HG03469 (cell line): Measurements from ENCODE around the gene ANKS6.

ENCODE experiments used
- ATAC-seq: cut with Tn5 transposase; IDR thresholded peaks from one replicate; pipeline ENCODE4 v1.9.1; 2021; ENCODE audit warnings: mild to moderate bottlenecking, moderate library complexity, moderate number of reproducible peaks; ENCODE audit not compliant: unreplicated experiment

The ANKS6 gene

DNA sequence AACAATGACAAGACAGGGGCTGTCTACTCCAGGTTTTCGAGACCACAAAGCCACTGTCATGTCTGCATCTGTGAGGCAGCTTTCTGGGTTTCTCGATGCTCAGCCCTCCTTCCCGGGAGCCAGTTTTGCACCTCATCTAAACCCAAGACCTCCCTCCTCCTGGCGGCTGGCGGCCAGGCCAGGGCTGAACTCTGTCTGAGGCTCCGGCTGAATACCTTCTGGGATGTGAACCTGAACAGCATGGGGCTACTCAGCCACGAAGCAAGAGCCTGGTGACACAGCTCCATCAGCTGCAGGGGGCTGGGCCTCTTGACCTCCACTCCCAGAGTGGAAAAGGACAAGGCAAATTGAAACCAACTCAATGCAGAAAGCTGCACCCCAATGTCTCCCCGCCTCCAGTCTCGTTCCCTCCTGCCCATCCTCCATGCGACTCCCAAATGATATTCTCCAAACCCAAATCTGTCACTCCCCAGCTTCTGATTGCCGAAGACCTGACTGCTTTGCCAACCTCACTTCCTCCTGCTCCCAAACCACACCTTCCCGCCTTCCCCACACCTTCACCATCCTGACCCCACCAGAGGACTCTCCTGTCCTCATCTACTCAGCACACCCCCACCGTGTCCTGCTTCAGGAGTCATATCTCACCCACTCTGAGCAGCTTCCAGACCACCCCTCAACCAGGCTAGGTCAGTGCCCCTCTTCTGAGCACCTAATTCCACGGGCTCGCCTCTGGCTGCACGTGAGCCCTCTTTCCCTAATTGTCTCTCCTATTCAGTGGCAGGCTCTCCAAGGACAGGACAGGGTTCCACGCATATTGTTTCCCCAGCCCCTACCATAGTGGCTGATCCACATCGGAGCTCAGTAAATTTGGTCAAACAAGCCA is 4.5 kb downstream of the ANKS6 start:
- no peak for ATAC-seq

DNA sequence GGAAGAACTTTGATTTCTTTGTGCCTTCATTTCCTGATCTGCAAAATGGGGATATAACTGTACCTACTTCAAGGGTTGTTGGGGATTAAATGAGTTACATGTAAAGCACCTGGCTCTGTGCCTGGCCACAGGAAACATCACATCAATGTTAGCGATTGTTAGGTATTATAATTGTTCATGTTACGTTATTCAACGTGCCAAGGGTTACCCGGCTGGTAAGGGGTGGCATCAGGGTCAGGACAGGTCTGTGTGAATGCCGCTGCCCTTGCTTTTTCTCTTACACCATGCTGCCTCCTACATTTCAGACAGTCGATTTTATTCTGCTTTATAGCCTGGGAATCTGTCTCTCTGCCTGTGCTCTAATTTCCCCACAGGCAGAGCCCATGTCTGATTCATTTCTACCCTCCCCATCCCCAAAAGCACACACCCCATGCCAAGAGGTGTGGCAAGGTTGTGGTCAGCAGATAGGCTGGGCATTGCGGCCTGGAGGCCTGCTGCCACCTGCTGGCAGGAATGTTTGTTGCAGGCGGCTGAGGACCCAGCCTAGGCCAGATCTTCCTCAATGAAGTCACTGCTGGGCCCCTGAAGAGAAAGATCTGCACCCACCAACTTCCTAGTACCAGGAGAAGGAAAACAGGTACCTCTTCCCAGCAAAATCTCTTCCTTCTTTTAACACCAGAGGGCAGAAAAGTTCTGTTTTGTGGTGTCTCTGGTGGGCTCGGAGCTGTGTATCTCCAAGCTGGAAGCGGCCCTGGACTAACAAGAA is 5.3 kb downstream of the ANKS6 start:
- no peak for ATAC-seq

DNA sequence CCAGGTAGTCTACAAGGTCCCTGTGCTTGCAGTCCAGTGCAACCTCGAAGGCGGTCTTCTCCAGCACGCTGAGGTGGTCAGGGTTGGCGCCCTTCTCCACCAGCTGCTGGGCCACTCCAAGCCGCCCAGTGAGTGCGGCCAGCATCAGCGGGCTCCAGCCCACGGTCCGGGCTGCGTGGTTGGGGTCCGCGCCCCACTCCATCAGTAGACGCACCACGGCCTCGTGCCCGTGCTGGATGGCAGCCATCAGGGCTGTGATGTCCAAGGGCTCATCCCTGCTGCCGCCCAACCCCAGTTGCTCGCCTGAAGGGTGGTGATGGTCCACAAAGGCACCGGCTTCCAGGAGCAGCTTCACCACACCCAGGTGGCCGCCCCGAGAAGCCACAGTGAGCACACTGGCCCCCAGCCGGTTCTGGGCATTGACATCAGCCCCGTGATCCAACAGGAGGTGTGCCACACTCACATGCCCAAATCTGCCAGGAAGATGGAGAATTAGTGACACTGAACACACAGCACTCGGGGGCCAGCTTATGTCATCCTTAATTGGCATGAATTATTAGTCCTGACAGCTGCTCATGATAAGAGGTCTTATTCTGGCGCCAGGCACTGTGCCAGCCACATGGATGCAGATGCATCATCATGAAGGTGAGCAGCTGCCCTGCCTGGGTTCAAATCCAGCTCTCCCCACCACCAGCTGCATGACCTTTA is 6.1 kb downstream of the ANKS6 start:
- no peak for ATAC-seq

DNA sequence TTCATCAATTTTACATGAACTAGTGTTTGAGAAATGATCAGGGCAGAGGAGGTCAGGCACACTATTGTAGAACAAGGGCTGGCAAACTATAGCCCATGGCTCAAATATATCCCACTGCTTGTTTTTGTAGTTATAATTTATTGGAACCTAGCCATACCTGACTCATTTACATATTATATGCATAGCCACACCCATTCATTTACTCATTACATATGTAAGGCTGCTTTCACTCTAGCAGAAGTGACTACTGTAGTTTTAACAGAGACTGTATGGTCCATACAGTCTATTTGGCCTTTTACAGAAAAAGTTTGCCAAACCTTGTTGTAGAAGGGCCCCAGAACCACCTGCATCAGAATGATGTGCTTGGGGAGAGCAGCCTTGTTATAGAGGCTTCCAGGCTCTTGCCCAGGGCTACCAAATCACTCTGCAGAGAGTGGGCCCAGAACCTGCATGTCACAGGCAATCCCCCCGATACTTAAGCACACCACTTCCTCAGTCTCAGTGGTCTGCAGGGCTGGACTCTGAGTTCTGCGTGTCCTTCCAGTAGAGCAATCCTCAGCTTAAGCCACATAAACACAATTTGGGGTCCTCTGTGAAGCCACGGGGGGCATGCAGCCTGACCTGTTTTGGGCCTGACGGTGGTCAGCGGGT is 6.7 kb downstream of the ANKS6 start:
- no peak for ATAC-seq

DNA sequence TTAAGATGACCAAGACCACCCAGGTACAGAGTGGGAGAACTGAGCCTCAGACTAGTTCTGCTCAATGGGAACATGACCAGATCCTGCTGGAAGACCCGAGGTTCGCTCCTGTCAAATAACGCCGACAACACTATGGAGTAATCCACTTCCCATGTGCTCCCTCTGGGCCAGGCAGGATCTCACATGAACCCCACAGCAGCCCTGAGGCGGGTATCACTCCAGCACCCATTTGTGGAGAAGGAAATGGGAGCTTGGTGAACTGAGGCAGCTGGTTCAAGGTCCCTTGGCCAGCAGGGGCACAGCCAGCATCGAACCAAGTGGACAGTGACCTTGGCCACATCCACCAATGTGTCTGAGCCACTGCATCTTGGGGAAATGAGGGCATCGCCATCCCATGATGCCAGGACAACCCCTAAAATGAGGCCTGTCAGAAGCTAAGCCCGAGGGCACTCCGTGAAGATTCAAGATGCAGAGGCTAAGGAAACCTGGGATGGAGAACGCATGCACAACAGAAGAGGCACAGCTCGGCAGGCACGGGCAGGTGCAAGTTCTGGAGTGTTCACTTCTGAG is 8.5 kb downstream of the ANKS6 start:
- no peak for ATAC-seq

DNA sequence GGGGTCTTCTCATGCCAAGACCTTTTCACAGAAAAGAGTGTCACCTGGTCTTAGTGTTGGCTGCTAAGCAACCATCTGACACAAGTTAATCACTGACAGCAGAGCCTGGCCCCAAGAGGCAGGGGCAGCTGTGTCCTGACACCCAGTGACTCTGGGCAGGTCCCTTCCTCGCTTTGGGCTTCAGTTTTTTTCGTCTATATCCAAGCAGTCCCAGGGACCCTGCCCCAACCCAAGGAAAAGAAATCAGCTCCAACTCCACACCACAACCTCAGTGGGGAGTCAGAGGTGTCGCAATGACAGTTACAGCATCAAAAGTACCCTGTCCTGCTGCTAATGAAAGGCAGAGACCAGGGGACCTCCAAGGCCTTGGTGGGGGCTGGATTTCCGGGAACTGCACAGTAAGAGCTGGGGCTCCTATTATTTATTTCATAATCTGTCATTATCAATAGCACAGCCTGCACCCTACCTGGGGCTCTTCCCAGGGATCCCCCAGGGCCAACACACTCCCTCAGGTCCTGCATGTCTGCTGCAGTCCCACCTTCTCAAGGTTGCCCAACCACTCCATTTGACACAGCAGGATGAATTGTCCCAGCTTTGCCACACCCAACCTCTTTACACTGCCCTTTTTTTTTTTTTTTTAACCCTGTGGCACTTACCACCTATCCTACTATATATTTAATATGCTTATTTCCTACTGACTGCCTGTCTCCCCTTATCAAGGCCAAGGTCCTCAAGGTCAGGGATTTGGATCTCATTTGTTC is 9.4 kb downstream of the ANKS6 start:
- ATAC-seq = no peak

DNA sequence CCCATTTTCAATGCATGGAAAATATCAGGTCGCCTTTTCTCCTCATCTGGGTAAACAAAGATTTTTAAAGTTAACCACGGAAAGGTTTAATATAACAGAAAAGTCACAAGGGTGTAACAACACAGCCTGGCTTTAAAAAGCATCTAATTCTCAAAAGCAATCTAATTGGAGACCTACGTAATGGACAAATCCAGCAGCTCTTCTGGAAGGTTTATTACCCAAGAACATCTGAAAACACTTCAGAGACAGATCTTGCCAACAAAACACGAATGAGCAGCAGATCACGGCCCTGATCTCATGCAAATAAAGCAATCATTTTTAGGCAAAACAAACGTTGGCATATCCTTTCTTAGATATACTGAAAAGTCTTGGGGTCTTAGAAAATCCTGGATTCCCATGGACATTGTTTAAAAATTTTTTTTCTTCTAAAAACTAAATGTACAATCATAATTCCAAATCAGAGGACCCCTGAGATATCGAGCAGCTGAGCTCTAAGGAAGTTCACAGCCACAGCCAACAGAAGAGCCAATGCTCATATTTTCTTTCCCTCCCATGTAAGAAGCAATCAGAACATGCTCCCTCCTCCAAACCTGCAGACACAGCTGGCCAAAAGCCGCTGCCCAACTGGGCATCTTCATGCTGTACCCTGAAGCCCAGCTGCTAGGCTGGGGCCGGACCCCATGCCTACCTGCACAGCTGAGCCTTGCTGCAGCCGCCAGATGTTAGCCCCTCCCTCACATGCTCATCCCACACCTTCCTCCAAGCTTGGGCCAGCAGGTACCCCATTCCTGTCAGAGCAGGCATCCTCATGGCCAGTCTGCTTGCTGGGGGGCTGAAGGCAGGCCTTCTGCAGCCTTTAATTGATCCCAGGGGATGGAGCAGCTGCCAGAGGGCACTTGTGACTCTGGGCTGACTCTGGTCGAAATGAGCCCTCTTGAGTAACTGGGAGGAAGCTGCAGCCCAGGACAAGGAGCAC is 11.2 kb downstream of the ANKS6 start:
- ATAC-seq = no peak

DNA sequence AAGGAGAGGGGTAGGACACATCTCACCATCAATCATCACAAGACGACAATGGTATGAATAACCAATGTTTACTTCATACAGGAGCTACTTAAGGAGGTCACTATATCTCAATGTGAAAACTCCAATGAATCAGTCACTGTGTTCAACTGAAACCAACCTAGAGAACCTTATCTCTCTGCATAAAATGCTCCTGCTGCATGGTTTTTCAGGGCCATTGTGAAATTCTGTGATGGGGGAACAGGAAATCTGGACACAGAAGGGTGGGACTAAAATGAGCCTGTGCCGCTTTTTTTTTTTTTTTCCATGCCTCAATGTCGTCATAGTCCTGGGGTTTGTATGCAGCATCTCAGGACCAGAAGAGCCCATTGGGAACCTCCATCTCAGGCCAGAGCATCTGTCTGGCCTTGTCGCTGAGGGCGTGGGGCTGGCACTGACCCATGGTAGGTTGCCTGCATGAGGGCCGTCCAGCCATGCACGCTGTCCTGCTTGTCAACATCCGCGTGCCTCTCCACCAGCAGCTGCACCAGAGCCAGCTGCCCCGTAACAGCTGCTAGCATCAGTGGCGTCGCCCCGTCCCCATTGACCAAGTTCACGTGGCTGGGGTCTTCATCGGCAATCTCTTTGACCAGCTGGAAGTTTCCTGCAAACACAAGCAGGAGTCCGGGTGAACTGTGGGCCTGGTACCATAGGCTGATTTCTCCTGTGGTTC is 12.7 kb downstream of the ANKS6 start:
- no peak for ATAC-seq

DNA sequence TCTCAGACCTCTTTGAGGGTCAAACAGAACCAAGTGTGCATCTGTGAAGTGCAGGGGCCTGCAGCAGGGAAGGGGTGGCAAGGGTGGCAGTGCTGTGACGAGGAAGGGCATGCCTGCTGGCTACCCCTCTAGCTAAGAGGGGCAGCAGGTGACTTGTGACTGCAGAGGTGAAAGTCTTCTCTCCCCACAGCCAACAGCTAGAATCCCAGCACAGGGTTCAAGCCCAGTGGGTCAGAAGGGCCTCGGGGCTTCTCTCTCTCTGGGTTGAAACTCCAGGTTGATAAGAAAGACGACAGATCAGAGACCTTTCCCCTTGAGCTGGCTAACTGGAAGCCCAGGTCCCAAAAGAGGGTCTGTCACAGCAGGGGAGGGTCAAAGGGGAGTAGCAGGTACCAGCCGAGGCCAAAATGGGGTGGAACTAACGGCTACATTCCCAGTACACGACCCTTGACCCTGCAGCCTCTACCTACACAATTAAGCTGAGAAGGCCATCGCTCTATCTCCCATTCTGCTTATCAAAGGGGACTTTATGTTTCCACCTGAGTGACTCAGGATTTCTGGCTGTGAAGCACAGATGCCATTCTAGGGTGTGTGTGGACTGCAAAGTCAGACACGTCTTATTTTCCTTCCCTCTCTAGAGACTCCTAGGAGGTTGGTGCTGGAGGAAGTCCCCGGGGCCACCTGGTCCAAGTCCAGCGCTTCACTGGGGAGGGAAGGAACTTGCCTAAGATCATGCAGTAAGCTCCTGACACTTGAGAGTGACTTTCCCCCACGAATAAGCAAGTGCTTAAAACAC is 14.6 kb downstream of the ANKS6 start:
- ATAC-seq = no peak

DNA sequence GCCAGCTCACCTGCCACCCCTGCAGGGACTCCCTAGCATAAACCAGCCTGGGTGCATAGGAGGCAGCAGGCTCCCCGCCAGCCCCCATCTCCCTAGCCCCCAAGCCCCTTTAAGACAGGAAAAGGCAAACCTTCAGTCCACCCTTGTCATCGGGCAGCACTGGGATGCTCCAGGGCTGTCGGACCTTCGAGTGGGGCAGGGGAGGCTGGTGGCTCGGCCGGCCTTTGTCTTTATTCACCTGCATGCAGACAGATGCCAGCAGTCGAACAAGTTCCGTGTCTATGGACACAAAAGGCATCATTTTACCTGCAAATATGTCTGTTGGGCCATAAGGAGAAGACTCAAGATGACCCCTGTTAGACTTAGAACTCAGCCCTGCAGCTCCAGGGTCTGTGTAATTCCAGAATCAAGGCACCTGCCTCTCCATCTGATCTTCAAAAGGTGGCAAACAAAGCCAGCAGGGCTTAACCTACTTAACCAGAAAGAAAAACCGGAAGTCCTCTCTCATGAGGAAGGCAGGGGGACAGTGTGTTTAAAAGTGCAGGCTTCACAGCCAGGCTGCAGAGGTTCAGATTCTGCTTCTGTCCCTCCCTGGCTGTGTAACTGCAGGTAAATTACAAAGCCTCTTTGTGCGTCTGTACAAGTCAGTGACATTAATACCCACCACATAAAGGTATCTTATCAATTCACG is 16.2 kb downstream of the ANKS6 start:
- ATAC-seq = no peak

DNA sequence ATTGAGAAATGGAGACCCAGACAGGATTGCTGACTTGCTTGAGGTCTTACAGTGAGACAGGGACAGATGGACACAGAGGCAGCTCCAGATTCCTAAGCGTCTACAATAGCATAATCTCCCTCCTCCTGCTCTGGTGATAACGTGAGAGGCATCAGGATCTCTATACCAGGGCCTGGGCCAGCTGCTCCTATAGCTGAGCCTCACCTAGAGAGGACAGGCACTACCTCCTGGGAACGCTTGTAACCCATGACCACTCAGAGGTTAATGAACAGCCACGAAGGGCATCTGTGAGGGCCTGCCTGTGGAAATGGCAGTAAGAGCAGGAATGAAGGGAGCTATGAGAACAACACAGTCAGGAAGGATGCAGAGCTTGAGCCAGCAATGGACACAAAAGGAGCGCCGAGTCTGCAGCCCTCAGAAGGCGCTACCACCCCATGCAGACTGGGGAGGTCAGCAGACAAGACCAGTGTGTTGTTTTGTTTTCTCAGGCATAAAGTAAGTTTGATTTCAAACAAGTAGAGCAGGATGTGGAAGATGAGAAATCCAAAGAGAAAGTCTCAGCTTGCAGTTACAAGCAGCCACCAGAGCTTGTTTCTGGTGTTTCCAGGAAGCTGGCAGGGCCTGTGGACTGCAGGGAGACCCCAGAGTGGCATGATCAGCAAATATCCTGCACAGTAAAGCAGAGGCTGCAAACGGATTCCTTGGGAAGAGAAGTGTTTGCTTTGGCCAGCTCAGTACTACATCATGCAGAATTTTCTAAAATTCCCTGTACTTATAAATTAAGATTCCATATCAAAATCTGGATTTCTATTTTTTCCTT is 17.4 kb downstream of the ANKS6 start:
- no peak for ATAC-seq

DNA sequence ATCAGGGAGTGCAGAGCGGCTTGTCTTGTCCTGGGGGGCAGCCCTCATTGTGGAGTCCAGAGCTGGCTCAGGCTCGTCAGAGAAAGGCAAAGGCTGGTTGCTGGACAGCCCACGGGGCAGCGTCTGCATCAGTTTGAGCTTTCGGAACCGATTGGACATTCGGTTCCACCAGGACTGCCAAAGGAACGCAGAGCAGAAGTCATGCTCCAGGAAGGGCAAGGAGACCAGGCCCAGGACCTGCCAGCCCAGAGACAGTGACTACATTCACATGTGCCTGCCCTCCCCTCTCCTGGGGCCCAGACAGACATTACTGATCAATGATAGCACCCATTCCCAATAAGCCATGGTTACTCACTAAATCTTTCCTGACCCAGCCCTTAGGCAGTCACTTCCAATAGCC is 18.1 kb downstream of the ANKS6 start:
- no peak for ATAC-seq

DNA sequence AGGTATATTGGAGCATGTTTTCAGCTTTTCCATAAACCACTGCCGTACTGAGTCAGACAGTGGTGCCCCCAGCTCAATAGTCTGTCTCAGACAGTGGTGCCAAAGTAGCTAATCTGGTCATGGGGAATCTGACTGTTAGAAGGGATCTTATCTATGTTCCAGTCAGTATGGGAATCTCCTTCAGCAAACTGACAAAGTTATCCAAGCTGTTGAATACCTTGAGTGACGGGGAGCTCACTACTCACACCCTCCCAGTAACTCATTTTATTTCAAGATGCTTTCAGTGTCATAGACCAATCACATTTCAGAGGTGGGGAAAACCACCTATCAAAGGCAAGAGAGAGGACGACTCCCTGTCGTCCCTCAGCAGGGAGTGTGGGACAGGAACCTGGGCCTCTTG is 18.7 kb downstream of the ANKS6 start:
- ATAC-seq = no peak

DNA sequence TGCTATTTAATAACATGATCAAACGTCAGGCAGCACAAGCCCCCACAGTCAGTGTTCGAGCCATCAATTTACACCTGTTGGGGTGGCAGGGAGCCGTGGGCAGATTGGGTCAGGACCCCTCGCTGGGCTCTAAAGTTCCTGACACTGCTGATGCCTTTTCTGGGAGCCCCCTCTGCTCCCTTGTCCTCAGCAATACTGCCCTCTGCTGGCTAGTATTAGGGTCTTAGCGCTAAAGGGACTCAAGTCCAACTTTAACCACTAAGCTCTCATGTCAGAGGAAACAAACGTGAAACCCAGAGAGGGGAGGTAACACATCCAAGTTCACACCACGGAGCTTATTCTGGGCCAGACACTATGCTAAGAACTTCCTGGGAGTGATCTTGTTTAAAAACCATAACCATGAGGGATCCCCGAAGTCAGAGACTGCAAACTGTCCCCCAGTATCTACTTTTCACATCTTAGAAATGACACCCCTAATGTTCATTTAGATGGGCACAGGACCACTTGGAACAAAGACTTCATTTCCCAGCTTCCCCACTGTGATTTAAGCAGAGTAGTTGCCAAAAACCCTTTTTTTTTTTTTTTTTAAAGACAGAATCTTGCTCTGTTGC is 20.4 kb downstream of the ANKS6 start:
- ATAC-seq = no peak

DNA sequence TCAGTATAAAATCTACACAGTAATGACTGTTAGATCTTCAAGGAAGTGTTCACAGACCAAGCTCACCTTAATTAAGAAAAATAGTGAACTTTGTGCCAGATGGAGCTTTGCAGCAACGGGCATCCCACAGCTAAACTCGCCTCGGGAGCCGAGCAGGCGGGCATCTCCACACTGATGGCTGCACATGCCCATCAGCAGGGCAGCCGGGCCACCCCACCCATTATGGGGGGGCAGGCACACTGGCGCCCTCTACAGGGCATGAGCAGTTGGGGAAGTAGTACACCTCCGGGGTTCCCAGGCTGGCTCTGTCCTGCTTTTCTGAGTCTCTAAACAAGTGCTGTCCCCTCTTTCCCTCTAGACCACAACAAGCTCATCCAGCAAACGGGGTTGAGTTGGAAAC is 21.6 kb downstream of the ANKS6 start:
- no peak for ATAC-seq

DNA sequence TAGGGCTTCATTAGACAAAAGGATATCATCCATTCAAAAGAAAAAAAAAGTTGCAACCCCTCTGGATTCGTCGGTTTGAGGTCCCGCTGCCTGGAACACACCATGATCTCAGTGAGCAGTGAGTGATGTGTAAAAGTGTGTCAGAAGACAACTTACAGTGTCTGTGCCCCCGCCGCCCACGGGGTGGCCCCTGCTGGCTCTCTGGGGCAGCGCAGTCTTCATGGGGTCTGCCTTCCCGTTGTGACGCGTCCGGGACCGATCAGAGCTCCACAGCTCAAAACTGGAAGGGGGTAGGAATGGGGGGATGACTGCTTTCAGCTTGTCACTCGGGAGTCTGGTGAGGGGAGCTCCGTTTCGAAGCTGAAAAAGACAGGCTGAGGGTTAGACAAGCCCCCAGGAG is 22.6 kb downstream of the ANKS6 start:
- no peak for ATAC-seq
